Adrenal gland (tissue), 12 donors: ENCODE measurements around the gene ORM2. TPM values are rescaled to one million over a fixed set of nuclear protein-coding genes. Genes with fewer than 3 reads are reported as not detected.
A peak's percentile ranks its signal among the peaks of the same experiment; 100 is the strongest.

Experiments
- DNase-seq, 7 donors: peaks; one replicate each; pipeline ENCODE4 v3.0.0-alpha.2; 2019 to 2020
- H3K27ac ChIP-seq, 5 donors: fragments of 200-600 bp; sonication (generic) in 4 of 5; 1 replicate in 3 of 5; 2 replicates in 2 of 5; pipeline versions ENCODE4 v1.5.1 to v1.8.0; 2016 to 2020; ENCODE audit warnings: mild to moderate bottlenecking in 1 of 5
- H3K27me3 ChIP-seq: fragments of 200-600 bp; 2 replicates; pipeline ENCODE4 v1.8.0; 2021
- H3K36me3 ChIP-seq, 2 donors: fragments of 200-600 bp; replicated peaks in 1 of 2; 1 replicate in 1 of 2; 2 replicates in 1 of 2; pipeline versions ENCODE4 v1.5.1 to v1.8.0; 2018 to 2022
- H3K4me1 ChIP-seq, 2 donors: fragments of 200-600 bp; replicated peaks in 1 of 2; 1 replicate in 1 of 2; 2 replicates in 1 of 2; pipeline versions ENCODE4 v1.5.1 to v1.8.0; 2018 to 2021
- H3K4me3 ChIP-seq, 4 donors: fragments of 200-600 bp; sonication (generic) in 3 of 4; one replicate each; pipeline ENCODE4 v1.5.1; 2016 to 2018
- H3K9me3 ChIP-seq, 3 donors: fragments of 200-600 bp; sonication (generic) in 1 of 3; replicated peaks in 1 of 3; 1 replicate in 2 of 3; 2 replicates in 1 of 3; pipeline versions ENCODE4 v1.5.1 to v1.8.0; 2016 to 2021
- CTCF ChIP-seq, 6 experiments: fragments of 450-650 bp in 4 of 6; fragments of 200-600 bp in 2 of 6; sonication (generic) in 1 of 6; IDR thresholded peaks; 1 replicate in 5 of 6; 2 replicates in 1 of 6; pipeline versions ENCODE4 v1.5.1 to v1.8.0; 2016 to 2021; ENCODE audit warnings: antibody characterized with exemption in 6 of 6, mild to moderate bottlenecking in 2 of 6, moderate library complexity in 1 of 6
- POLR2A ChIP-seq, 2 donors: fragments of 450-650 bp; IDR thresholded peaks; one replicate each; pipeline ENCODE4 v1.6.1; 2017; ENCODE audit warnings: antibody characterized with exemption in 2 of 2, mild to moderate bottlenecking in 2 of 2, moderate library complexity in 1 of 2
- WGBS, 4 donors: extraction: QIAGEN DNeasy Blood & Tissue Kit in 2 of 4; methylation state at CpG; one replicate each; pipeline versions ENCODE4 v1.1.5 to v1.1.7; 2013 to 2017; 5-methylcytosine and 5-hydroxymethylcytosine counted together
- intact Hi-C, 2 donors: fragments of 100-400 bp; cut with DNase I; formaldehyde crosslinking; loops; one replicate each; pipeline versions ENCODE4 v1.14.1 to v1.15.0; 2022 to 2023
- polyA plus RNA-seq, 3 donors: library from polyadenylated mRNA; stranded (reverse); fragments of 200-250 nt in 2 of 3; fragments of 350-450 nt in 1 of 3; fragmentation: Illumina TruSeq in 1 of 3; extraction: RNeasy Lipid Tissue Mini Kit (QIAGEN cat#74804) in 1 of 3; gene quantifications; one replicate each; pipeline ENCODE4 v1.2.3, GENCODE V29; 2013 to 2014
- total RNA-seq, 9 donors: library from RNA; depleted of rRNA in 4 of 9; stranded (reverse); fragments of >200 nt in 4 of 9; fragments of 120-200 nt in 1 of 9; fragmentation: NEBNext Ultra II Directional in 1 of 9; extraction: Animal tissue kit (Norgen Biotek cat#: 25700) in 1 of 9; gene quantifications; one replicate each; pipeline versions ENCODE4 v1.1.0 to v1.2.4, GENCODE V29; 2013 to 2023
- donor health status: healthy with polysubstance abuse.
- donor health status: Bipolar disorder and iron deficiency.
- donor health status: DM: yes; HTN: yes; CAD: no.
- donor health status: DM: no; HTN: no; CAD: no.
- donor health status: DM: no; HTN: no; CAD: no.
- donor health status: DM: yes; HTN: yes; CAD: no.

Gene ORM2
- total and polyA plus RNA-seq, 12 donors, result 0.60 to 16.2 (median 1.8) TPM; not detected in 3

DNA sequence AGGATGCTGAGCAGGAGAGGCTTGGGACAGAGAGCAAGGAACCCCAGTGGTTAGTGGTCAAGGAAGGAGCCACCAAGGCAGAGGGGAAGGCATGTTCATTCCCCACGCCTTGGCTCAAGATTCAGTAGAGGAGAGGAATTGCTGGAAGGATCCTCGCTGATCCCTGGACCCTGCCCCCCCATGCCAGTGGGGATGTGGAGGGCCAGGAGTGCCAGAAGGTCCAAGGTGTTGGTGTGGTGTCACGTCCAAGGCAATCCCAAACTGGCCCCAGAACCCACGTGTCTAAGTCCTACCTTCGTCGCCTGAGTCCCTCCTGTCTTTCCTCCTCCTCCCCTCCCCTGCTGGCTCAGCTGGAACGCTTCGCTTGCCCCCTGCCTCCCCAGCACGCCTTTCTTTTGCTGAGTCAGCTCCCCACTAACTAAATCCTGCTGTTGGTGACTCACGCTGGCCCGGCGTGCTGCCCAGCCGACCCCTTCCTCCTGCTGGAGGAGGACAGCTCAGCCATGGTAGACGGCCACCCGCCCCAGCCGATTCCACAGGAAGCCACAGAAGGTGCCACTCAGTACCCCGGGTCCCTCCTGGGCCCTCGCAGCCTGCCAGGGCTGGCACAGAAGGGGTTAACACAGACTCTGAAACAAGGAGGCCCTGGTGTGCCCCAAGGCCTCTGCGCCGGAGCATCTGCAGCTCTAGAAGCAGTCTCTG is 44.4 kb upstream of the ORM2 start:
- Histone ChIP-seq H3K36me3 (no peaks in the 10 kb centered on the region), H3K9me3 (no peaks in the 10 kb centered on the region), H3K4me3 (no peak overlapping the region), H3K27ac (peak overlapping the region in 1 of 5 donors; percentile 34), H3K4me1 (peaks cover 0 to 21% of the 10 kb centered on the region in 2 donors), H3K27me3 (no peaks in the 10 kb centered on the region)
- peak; percentile 42 to 85 (median 57) for DNase-seq
- intact Hi-C loops, result loop anchor here (5.0 kb wide), 3 partner anchors 128 to 198 kb away; partner anchors contain the start of gene COL27A1 (in 1 of the 2)
- 39 to 49% (median 43%) methylated on average over 12 to 20 of the region's 20 CpGs for WGBS, 4 donors
- TF ChIP-seq POLR2A (IDR thresholded peaks at IDR 0.05) (no peak), CTCF (IDR thresholded peaks at IDR 0.05) (no peak)

GRCh38 chr9:114286146-114286679 is 43.5 kb upstream of the ORM2 start:
- intact Hi-C loops, result loop anchor here (5.0 kb wide), 3 partner anchors 129 to 199 kb away; partner anchors contain the start of gene COL27A1 (in 1 of the 2)
- TF ChIP-seq POLR2A (IDR thresholded peaks at IDR 0.05) (no peak), CTCF (IDR thresholded peaks at IDR 0.05) (no peak)
- DNase-seq, result peak in 3 of 7 donors; percentile 0 to 5 (median 2)

GRCh38 chr9:114287001-114287762 is 42.5 kb upstream of the ORM2 start:
- TF ChIP-seq CTCF (IDR thresholded peaks at IDR 0.05) (no peak), POLR2A (IDR thresholded peaks at IDR 0.05) (no peak)
- peak in 4 of 7 donors; percentile 6 to 39 (median 14) for DNase-seq
- Histone ChIP-seq H3K27me3 (no peaks in the 10 kb centered on the region), H3K4me1 (peaks cover 0 to 9% of the 10 kb centered on the region in 2 donors), H3K27ac (no peak overlapping the region), H3K9me3 (no peaks in the 10 kb centered on the region), H3K36me3 (no peaks in the 10 kb centered on the region), H3K4me3 (no peak overlapping the region)
- WGBS, 4 donors, result 81 to 88% (median 86%) methylated on average over 14 to 16 of the region's 16 CpGs
- intact Hi-C loops, result loop anchor here (5.0 kb wide), 3 partner anchors 130 to 200 kb away; partner anchors contain the start of gene COL27A1 (in 1 of the 2)

More at GRCh38 chr9:114286146-114286679, 43.5 kb upstream of the ORM2 start:
- H3K4me3 ChIP-seq, result no peak overlapping the region
- no peaks in the 10 kb centered on the region for H3K36me3 ChIP-seq
- peaks cover 0 to 14% of the 10 kb centered on the region in 2 donors for H3K4me1 ChIP-seq
- no peak overlapping the region for H3K27ac ChIP-seq
- 87 to 89% (median 89%) methylated on average over 8 to 10 of the region's 10 CpGs for WGBS, 4 donors
- H3K27me3 ChIP-seq, result no peaks in the 10 kb centered on the region
- no peaks in the 10 kb centered on the region for H3K9me3 ChIP-seq

GRCh38 chr9:114287763-114288192 is 41.9 kb upstream of the ORM2 start:
- peaks cover 0 to 9% of the 10 kb centered on the region in 2 donors for H3K4me1 ChIP-seq
- H3K36me3 ChIP-seq, result no peaks in the 10 kb centered on the region
- TF ChIP-seq POLR2A (IDR thresholded peaks at IDR 0.05), result no peak
- no peak for TF ChIP-seq CTCF (IDR thresholded peaks at IDR 0.05)
- H3K4me3 ChIP-seq, result no peak overlapping the region
- no peaks in the 10 kb centered on the region for H3K9me3 ChIP-seq
- H3K27ac ChIP-seq, result no peak overlapping the region
- WGBS, 4 donors, result 77 to 89% (median 85%) methylated on average over 12 to 15 of the region's 15 CpGs
- intact Hi-C loops, result loop anchor here (2.0 to 5.0 kb wide), 4 partner anchors 127 to 200 kb away; partner anchors contain the start of gene COL27A1 (in 1 of the 2)
- peak in 4 of 7 donors; percentile 4 to 46 (median 8) for DNase-seq
- H3K27me3 ChIP-seq, result no peaks in the 10 kb centered on the region
